Cardiac septum (tissue), 1 donor: ENCODE measurements around the gene ANO10. TPM values are rescaled to one million over a fixed set of nuclear protein-coding genes. Genes with fewer than 3 reads are reported as not detected.
"Not testable (repeated sequence)": the region's sequence is repeated elsewhere in the genome, so short reads cannot be mapped to it uniquely, and the experiment has no call there.

Experiments used
- DNase-seq: peaks from one replicate; pipeline ENCODE4 v3.0.0-alpha.2; 2020; ENCODE audit warnings: low spot score
- intact Hi-C: fragments of 100-400 bp; cut with DNase I; formaldehyde crosslinking; loops from one replicate; pipeline ENCODE4 v1.14.0; 2022
- total RNA-seq: library from RNA; stranded (reverse); fragmentation: NEBNext Ultra II Directional; extraction: Animal tissue kit (Norgen Biotek cat#: 25700); gene quantifications from one replicate; pipeline ENCODE4 v1.2.1, GENCODE V29; 2021
- donor health status: DM: no; HTN: no; CAD: no.

ANO10 gene
- total RNA-seq, 1 donor from 2014 or later = 15.3 TPM

DNA sequence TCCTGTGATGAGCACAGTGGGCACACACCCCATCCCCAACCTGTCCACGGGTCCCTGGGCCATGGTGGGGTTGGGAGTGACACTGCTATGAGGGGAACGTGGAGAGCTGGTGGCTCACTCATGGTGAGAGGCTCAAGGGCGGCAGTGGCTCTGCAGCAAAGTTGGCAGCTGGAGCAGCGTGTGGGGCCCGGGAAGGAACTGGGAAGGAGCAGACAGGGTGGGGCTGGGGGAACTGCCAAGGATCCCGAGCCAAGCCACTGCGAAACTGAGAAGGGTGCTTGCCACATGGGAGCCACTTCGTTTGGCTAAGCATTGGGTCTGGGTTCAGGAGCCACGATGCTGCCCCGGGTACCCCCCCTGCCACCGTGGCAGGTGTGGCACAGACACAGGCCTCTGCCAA, 255.3 kb downstream of the ANO10 start:
- no peak for DNase-seq
- intact Hi-C loops = no loop called here

- DNase-seq = no peak
Observed at GRCh38 chr3:43365601-43366305, 256.1 kb downstream of the ANO10 start.

DNA sequence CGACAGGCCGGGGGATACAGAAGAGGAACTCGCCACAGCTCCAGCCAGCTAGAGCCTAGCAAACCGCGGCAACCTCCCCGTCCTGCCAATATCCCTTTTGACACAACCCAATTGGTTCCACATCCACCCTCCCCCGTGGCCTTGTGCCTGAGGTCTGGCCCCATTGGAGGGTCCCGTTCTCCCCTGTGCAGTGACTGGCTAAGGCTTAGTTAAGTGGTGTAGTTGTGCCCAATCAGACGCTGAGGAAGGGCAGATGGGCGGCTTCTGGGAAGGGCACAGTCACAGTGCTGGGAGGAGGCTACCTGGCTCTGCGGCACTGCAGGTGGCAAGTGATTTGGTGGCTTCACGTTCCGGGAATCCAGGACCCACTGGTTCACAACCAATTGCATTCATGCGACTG, 256.9 kb downstream of the ANO10 start:
- intact Hi-C loops = no loop called here
- DNase-seq = no peak

More at GRCh38 chr3:43365601-43366305, 256.1 kb downstream of the ANO10 start:
- intact Hi-C loops = no loop called here

DNA sequence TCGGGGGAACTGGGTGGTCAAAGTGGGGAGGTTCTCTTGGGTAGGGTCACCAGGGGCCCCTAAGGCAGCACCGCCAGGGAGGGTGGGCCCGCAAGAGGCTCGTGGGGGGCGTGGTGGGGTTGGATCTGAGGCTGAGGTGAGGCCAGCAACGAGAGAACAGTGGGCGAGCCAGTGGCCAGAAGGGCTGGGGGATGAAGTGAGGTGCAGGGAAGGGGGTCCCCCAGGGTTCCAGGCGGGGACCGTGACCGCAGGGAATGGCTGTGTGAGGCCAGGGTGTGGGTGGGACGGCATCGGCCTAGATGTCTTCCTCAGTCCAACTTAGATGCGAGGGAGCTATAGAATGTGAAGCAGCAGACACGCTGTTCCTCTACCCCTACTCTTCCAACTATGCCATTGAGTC, 257.3 kb downstream of the ANO10 start:
- intact Hi-C loops = no loop called here
- no peak for DNase-seq

DNA sequence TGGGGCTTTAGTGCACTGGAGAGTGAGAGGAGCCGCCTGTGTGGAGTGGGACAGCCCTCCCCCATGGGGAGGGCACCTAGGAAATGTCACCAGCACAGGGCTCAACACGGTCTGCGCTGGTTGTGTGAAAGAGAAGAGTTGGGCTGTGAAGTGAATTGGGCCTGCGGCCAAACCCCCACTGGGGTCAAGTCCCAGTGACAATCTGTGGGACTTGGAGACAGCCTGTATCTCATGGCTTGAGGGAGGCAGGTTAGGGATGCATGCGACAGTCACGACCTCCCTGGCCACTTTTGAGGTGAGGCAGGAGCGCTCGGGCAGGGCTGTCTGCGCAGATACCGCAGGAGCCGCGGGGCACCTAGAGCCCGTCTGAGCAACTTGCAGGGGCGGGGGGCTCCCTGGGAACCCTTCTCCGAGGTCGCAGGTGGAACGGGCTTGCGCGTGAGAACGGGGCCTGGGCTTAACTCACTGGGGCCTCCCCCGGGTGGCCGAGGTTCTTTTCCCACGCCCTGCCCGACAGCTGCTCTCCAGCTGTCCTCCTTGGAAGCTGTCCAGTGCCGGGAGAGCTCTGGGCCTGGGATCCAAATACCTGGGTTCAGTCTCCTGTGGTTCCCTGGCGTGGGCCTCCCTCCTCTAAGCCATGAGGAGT, 258.1 kb downstream of the ANO10 start:
- DNase-seq = no peak
- intact Hi-C loops = no loop called here

DNA sequence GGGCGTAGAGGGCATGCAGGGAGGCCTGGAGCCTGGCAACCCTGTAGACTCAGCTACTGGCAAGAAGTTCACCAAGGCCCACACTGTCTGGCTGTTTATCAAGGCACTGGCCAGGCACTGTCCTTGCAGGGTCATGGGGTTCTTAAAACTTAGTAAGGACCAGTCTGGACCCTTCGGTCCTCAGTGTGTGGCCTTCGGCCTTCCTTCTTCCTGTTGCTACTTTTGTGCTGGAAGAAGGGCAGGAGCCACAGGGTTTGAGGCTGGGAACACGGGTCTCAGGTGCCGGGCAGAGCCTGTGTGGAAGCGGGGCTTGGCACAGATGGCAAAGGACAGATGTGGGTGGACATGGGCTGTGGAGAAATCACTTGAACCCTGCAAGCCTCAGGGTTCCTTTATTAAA, 258.9 kb downstream of the ANO10 start:
- intact Hi-C loops = no loop called here
- DNase-seq = no peak

DNA sequence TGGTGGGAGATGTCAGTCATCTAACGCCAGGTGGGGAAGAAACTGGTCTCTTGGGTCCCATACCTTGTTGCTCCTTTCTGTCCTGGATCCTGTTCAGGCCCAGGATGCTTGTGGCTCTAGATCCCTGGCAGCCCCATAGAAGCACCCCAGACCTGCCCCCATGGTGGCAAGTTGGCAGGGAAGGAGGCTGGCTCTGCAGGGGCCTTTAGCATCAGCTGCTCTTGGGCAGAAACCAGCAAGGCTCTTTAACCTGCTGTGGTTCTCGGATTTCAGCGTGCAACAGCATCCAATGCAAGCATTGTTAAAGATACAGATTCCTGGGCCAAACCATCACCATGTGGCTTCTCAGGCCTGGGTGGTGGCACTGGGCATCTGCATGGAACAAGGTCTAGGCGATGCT, 259.6 kb downstream of the ANO10 start:
- DNase-seq = no peak
- intact Hi-C loops = no loop called here

- DNase-seq = no peak
- intact Hi-C loops = no loop called here
Observed at GRCh38 chr3:43361077-43361476, 260.7 kb downstream of the ANO10 start.

- intact Hi-C loops, DNase-seq: not testable (repeated sequence)
Observed at GRCh38 chr3:43356033-43356432, 265.8 kb downstream of the ANO10 start.

DNA sequence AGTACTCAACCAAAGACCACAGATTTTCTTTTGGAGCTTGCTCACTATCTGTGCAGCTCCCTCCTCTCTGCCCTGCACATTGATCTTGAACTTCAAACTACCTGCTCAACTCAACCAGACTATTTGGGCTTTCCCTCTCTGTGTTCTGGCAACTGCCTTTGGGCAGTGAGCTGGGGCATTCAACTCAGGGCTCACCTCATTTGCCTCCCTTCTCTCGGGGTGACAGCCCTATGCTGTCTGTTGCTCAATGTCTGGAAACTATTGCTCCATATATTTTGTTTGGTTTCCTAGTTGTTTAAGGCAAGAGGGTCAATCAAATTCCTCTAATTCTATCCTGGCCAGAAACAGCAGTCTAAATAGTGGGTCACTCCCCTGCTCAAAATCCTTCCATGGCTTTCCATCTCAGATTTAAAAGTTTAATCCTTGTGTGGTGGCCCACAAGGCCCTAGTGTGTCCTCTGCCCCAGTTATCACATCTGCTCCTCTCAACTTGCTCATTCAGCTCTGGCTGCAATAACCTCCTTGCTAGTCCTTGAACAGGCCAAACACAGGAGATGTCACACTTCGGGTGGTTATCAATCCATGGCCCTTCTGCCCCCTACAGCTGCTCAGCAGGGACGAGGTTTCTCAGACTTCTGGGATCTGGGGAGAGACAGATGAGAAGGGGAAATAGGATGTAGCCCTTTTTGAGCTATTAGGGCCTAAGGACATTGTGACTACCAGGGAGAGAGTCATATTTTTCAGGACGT, 267.7 kb downstream of the ANO10 start:
- DNase-seq = no peak
- intact Hi-C loops = no loop called here

DNA sequence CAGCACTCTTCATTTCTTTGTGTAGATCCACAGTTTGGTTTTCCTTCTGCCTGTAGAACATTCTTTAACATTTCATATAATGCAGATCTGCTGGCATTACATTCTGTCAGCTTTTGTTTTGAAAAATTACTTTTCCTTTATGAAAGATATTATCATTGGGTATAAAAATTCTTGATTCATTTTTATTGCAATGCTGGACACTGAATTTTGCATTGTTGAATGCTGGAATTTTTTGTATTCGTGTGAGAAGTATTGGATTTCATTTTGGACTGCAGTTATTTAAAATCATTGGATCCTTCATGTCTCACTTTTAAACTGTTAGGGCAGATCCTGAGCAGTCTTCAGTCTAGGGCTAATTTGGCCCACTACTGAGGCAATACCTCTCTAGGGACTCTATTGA, 268.4 kb downstream of the ANO10 start:
- no peak for DNase-seq
- intact Hi-C loops = no loop called here

- intact Hi-C loops = no loop called here
- DNase-seq = no peak
Observed at GRCh38 chr3:43349716-43350115, 272.1 kb downstream of the ANO10 start.

- DNase-seq = no peak
- intact Hi-C loops = no loop called here
Observed at GRCh38 chr3:43348852-43349574, 272.8 kb downstream of the ANO10 start.

GRCh38 chr3:43348350-43348749, 273.5 kb downstream of the ANO10 start:
- intact Hi-C loops = no loop called here
- peak; percentile 51 for DNase-seq

DNA sequence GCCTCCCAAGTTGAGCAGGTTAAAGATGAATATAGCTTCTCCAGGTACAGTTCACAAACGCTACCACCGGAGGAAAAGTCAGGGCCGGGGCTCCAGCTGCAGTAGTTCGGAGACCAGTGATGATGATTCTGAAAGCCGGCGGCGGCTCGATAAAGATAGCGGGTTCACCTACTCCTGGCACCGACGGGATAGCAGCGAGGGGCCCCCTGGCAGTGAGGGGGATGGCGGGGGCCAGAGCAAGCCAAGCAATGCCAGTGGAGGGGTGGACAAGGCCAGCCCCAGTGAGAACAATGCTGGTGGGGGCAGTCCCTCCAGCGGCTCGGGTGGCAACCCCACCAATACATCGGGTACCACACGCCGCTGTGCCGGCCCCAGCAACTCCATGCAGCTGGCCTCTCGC, 274.0 kb downstream of the ANO10 start:
- intact Hi-C loops = no loop called here
- DNase-seq = peak; percentile 61

DNA sequence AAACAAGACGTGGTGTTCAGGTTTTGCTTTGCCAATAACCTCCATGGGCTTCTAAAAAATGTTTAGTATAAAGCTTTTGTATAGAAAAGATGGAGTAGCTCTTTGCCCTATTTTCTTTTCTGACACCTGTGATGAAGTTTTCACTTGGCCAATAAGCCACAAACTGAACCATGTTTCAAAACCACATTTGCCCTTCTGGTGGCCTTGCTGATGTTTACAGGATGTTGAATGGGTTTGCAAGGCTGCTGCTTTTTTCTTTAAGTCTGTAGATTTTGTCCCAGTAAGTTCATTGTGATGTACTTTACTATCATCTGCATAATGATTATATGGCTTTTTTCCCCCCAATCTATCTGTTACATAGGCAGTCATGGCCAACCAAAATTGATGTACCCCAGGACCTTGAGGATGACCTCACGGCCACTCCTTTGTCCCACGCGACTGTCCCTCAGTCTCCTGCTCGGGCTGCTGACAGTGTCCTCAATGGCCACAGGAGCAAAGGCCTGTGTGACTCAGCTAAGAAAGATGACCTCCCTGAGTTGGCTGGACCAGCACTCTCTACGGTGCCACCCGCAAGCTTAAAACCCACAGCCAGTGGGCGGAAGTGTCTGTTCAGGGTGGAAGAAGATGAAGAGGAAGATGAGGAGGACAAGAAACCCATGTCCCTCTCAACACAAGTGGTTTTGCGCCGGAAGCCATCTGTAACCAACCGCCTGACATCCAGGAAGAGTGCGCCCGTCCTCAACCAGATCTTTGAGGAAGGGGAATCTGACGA, 274.6 kb downstream of the ANO10 start:
- intact Hi-C loops = no loop called here
- peak; percentile 75 for DNase-seq

DNA sequence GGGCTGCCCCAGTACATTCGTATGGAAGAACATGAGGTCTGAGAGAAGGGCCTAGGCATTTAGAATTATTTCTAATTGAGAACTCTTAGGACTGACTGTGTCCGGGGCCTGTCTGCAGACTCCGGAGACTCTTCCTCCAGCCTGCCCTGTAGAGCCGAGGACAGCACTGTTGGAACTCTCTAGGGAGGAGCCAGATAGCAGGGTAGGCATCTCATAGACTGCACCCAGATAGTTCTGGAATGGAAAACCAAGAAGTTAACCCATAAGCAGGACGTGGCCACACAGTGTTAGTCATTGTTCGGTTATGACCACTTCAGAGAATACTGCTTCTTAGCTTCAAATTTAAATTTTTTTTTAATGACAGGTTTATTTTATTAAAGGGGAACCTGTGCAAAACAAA, 275.9 kb downstream of the ANO10 start:
- DNase-seq = peak; percentile 53
- intact Hi-C loops = no loop called here

DNA sequence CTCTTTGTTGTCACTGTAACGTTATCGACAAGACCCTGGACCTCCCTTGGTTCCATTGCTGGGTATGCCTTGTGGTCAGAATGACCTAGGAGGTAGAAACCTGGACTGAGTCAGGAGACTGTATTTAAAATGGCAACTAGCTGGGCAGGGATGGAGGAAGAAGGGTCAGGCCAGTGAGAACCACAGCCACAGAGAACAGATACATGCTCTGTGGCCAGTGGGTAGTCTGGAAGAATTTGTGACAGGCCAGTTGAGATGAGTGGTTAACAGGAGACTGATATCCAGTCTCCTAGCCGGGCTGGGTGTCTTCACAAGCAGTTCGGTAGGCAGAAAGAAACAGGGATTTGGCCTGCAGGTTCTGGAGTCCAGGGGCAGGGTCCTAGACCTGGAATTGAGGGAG, 276.6 kb downstream of the ANO10 start:
- intact Hi-C loops = no loop called here
- no peak for DNase-seq

- DNase-seq = no peak
- intact Hi-C loops = no loop called here
Observed at GRCh38 chr3:43344520-43344919, 277.3 kb downstream of the ANO10 start.
